Lung microvascular endothelial cell (primary cell): ENCODE results near the gene CCT3. TPM values are rescaled to one million over a fixed set of nuclear protein-coding genes. Genes with fewer than 3 reads are reported as not detected.
"Not testable (repeated sequence)": the region's sequence is repeated elsewhere in the genome, so short reads cannot be mapped to it uniquely, and the experiment has no call there.

Experiments
- DNase-seq, 2 donors: peaks; one replicate each; pipeline versions ENCODE4 v3.0.0 to v3.0.0-alpha.2; 2010; ENCODE audit warnings: low read depth in 2 of 2
- total RNA-seq: library from RNA; depleted of rRNA; stranded (reverse); fragments of >200 nt; gene quantifications from 2 replicates; pipeline ENCODE4 v1.2.1, GENCODE V29; 2014

CCT3 gene
- total RNA-seq, 1 donor from 2014 or later = 374 TPM

DNA sequence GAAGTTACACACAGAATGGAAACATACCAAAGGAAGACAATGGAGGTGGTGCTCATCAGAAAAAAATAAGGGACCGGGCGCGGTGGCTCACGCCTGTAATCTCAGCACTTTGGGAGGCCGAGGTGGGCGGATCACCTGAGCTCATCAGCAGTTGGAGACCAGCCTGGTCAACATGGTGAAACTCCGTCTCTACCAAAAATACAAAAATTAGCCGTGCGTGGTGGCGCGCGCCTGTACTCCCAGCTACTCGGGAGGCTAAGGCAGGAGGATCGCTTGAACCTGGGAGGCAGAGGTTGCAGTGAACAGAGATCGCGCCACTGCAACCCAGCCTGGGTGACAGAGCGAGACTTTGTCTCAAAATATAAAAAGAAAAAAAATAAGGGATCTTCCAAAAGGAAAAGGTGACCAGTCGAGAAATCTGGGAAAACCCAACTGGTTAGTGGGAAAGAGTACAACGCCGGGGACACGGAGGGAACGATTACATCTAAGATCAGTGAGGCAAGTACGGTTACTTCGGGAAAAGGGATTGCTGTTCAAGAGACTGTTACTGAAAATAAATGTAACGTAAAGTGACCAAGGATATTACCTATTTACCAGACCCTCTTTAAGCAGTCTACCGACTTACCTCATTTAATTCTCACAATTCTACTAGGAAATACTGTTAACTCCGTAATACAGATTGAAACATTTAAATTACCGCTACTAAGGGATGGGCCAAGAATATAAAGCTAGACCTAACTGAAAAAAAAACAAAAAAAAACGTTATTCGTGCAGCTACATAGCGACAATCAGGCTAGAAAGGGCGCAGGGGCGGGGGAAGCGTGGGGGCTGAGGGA, 822 bp downstream of the CCT3 start:
- DNase-seq = peak; percentile 14

DNA sequence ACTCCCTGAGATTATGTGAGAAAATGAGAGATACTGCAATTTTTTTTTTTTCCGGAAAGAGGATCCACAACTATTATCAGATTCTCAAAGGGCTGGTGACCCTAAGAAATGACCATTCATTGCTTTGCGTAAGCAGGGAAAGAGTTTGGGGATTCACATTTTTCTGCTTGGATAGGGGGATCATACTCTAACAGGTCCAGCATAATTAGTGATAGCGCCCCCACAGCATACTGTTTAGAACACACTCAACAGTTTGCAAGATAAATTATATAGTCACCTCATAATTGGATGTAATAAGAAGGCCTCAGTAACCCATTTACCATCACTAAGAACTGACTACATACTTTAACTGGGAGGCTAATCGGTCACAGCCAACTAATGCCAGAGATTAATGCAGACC, 1.9 kb downstream of the CCT3 start:
- DNase-seq = peak; percentile 33 to 34

DNA sequence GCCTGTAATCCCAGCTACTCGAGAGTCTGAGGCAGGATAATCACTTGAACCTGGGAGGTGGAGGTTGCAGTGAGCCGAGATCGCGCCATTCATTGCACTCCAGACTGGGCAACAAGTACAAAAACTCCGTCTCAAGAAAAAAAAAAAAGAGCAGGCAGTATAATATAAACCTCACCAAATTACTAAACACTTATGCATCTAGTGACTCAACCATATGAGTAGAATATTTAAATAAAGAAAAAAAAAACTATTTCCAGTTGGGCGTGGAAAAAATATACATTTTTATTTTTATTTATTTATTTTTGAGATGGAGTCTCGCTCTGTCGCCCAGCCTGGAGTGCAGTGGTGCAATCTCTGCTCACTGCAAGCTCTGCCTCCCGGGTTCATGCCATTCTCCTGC, 14.9 kb downstream of the CCT3 start:
- DNase-seq = not testable (repeated sequence)

DNA sequence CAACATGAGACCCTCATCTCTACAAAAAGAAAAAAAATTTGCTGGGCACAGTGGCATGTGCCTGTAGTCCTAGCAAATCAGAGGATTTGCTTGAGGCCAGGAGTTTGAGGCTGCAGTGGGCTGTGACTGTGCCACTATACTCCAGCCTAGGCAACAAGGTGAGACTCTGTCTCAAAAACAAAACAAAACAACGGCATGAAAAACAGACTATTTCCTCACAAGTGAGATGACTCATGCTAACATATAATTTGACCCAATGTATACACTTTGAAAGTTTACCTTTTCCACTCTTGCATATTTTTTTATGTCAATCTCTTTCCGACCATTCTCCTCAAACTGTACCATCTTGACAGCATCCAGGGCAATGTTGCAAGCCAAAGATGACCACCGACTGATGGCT, 17.5 kb downstream of the CCT3 start:
- no peak for DNase-seq

DNA sequence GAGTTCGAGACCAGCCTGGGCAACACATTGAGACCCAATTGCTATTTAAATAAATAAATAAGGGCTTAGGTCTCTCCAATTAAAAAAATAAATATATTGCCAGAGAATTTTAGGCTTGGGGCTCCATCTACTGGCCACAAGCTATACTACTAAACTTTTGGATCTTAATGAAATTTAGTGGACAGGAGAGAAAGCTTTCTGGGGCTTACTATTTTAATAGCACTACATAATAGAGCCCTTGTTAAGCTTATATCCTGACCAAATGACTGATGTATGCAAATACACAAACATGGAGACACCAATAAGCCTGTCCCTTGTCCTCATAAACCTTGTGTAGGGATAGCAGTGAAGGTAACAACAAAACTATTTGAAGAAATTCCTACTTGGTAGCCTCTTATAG, 18.4 kb downstream of the CCT3 start:
- DNase-seq = peak; percentile 36 to 54

DNA sequence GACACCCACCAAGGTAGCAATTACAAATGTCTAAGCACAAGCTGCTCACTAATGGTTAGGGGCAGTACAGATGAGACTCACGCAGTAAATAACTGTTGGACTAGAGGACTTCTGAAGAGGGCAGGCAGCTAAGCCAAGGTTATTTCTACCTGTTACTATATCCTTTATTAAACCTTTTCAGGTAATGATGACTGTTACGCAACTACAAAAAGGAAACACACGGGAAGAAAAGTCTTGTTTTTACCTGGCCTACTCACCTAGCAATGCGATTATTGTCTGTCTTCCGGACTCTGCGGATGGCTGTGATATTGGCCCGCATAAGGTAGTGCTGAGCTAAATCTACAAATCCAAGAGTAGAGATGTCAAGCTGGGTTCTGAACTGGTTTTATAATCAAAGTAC, 21.2 kb downstream of the CCT3 start:
- DNase-seq = no peak

DNA sequence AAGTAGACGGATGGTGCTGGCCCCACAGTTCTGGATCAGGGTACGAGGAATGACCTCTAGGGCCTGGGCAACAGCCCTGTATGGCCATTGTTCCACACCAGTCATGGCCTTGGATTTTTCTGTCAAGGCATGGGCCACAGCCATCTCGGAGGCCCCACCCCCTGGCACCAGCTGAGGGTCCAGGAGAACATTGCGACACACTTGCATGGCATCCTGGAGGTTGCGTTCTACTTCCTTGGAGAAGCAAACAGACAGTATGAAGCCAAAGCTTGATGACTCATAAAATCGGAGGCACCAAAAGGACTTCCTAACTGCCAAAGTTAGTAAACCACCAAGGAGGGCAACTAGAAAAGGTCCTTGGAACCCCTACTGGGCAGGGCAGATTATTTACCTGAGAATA, 27.1 kb downstream of the CCT3 start:
- peak in 1 of 2 donors; percentile 26 for DNase-seq

DNA sequence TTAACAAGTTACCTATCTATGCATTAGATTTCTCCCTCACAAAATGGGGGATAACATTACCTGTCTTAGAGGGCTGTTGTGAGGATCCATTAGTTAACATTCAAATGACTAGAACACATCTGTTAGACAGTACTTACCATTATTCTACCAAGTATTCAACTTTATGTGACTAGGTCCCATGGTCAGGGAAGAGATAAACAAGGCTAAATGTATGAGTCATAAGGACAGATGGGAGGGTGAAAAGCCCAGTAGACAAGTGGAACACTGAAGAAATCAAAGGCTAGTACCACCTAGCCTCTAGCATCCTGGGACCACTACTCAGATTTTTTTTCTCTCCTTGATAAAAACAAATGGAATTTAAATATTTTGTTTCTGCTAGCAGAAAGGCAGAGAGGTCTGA, 30.0 kb downstream of the CCT3 start:
- peak in 1 of 2 donors; percentile 46 for DNase-seq

DNA sequence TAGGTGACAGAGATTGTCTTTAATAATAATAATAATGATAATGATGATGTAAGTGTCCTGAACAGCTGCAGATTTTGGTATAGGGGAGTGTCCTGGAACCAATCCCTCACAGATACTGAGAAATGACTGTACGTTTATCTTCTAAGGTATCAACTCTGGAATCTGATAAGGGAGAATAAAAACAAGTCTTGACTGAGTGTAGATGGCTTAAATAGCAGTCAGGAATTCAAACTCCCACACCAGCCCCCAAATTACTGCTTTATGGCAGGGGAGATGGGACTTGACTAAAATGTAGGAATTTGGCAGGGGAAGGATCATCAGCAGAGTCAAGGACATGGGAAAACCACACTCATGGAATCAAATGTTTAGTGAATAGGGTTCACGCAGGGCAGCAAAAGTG, 32.9 kb downstream of the CCT3 start:
- DNase-seq = no peak

DNA sequence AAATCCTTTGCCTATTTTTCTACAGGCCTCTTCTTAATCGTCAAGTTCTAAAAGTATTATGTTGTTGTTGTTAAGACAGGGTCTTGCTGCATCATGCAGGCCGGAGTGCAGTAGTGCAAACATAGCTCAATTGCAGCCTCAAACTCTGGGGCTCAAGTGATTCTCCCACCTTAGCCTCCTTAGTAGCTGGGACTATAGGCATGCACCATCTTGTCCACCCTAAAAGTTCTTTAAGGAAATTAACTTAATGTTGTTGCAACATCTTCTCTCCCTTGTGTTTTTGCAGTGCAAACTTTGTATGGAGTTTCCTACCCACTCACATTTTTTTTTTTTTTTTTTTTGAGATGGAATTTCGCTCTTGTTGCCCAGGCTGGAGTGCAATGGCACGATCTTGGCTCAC, 34.9 kb downstream of the CCT3 start:
- no peak for DNase-seq

DNA sequence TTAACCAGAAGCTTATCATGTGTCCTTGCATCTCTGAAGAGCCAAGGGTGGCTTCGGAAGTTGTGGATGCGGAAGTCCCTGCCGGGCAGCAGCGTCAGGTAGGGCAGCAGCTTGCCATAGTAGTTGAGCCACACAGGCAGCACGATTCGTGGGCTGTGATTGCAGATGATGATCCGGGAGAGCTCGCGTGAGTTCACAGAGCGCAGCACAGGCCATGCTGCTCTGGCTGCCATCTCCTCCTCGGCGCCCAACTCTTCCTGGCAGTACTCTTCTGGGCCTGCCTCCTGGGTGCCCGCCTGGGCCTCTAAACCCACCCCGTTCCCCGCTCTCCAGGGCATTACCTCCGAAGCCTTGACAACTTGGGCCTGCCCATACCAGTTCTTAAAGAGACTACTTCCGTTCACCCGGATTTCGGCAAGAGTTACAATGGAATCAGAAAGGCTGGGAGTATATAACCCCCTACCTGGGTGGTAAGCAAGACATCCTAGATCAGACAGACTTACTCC, 39.2 kb downstream of the CCT3 start, which contains the start of gene VHLL:
Gene VHLL (minus strand): TSS at position 456 of the 506 bp plus-strand sequence. CDS start 118 bp downstream, at position 338.
- no peak for DNase-seq

DNA sequence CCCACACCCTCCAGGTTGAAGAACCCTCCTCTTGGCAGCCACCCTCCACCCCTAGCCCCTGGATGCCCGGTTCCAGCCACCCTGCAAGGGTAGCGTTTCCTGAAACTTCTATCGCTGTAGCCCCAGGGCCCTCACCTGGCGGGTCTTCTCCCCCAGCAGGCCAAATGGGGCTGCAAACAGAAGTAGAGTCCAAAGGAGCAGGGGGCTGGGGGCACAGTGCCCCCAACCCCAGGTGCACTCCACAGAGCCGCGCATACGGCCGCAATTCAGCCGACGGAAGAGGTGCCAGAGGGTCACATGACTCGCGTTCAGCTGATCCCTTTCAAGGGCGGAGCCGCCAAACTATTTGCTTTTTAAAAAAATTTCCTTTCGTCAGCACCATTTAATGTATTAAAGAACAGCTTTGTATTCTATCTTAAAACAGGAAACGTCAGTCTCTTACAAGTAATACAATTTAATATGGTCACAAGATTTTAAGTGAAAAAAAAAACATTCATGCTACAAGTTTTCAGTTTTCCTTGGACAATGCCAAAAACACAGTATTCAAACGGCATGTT, 42.6 kb downstream of the CCT3 start, which contains the start of gene GLMP:
Gene GLMP (minus strand): TSS at position 289 of the 557 bp plus-strand sequence. CDS start 34 bp downstream, at position 255.
- DNase-seq = peak; percentile 77 to 82

DNA sequence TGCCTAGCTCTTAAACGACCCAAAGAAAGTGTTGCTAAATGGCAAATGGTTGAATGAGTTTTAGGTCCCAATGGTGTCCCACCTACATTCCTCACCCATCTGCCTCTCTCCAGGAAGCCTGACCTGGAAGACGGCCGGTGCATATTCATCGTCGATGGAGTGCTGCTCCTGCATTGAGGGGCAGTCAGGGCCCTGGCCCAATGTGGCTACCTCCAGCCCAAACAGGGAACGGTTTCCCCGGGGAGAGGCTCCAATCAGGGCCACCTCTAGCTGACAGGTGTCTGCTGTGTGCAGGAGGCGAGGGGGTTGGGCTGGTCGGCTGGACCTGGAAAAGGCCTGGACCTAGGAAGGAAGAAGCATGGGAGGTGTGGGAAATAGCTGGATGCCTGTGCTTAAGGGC, 44.2 kb downstream of the CCT3 start:
- DNase-seq = no peak

DNA sequence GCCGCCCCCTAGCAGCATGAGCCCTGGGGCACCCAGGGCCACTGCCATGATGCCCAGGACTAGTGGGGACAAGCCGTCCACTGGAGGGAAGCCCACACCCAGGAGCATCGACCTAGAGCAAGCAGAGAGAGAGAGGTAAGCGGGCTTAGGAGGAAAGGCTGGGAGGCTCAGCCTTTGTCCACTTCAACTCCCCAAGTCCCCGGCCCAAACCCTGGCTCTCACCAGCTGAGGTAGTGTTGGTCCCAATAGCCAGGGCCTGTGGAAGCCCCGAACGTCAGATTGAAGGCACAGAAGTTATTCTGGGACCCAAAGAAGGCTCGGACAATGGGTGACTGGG, 45.0 kb downstream of the CCT3 start:
- no peak for DNase-seq

DNA sequence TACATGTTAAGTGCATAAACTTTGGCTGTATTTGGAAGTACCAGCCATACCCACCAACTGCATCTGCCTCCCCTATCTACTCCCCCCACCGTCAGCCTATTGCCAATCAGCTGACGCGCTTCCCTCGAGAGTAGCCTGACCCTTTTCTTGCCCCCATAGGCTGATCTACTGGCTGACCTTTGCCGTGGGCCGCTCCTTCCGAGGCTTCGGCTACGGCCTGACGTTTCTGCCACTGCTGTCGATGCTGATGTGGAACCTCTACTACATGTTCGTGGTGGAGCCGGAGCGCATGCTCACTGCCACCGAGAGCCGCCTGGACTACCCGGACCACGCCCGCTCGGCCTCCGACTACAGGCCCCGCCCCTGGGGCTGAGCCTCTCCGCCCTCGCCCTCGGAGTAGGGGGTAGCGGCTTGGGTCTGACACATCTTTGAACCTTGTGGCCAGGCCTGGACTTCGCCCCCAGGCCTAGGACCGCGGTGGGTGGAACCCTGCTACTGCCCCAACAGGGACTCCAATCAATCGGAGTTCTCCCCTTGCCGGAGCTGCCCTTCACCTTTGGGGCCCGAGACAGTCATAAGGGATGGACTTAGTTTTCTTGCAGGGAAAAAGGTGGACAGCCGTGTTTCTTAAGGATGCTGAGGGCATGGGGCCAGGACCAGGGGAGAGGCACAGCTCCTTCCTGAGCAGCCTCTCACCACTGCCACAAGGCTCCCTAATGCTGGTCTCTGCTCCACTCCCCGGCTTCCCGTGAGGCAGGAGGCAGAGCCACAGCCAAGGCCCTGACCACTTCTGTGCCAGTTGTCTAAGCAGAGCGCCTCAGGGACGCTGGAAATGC, 46.6 kb downstream of the CCT3 start:
- DNase-seq = peak; percentile 80 to 81

DNA sequence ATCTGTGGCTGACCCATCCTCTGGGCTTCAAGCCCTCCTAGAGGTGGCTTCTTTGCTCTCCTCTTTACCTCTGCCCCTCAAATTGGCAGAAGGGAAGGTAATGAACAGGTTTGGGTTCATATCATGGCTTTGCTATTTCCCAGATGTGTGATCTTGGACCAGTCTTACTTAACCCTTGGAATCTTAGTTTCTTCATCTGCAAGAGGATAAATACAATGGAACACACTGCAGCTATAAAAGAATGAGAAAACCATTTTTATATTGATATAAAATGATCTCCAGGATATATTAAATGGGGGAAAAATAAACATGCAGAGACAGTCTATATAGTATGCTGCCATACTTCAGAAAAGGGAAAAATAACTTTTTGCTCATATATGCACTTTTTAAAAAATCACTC, 48.2 kb downstream of the CCT3 start:
- no peak for DNase-seq

DNA sequence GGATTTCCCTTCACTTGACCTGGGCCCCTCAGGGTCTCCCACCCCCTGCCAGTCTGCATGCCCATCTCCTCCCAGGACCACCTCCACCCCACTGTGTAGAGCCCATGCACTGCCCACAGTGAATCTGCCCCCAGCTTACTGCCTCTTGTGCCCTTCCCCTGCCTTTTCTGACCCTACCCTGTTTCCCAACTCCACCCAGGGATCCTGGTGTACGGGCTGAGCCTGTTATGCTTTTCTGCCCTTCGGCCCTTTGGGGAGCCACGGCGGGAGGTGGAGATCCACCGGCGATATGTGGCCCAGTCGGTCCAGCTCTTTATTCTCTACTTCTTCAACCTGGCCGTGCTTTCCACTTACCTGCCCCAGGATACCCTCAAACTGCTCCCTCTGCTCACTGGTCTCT, 52.0 kb downstream of the CCT3 start:
- DNase-seq = no peak

DNA sequence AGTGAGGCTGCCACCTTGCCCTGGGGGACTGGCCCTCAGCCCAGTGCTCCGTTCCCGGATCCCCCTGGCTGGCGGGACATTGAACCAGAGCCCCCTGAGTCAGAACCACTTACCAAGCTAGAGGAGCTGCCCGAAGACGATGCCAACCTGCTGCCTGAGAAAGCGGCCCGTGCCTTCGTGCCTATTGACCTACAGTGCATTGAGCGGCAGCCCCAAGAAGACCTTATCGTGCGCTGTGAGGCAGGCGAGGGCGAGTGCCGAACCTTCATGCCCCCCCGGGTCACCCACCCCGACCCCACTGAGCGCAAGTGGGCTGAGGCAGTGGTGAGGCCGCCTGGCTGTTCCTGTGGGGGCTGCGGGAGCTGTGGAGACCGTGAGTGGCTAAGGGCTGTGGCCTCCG, 52.7 kb downstream of the CCT3 start:
- DNase-seq = no peak

DNA sequence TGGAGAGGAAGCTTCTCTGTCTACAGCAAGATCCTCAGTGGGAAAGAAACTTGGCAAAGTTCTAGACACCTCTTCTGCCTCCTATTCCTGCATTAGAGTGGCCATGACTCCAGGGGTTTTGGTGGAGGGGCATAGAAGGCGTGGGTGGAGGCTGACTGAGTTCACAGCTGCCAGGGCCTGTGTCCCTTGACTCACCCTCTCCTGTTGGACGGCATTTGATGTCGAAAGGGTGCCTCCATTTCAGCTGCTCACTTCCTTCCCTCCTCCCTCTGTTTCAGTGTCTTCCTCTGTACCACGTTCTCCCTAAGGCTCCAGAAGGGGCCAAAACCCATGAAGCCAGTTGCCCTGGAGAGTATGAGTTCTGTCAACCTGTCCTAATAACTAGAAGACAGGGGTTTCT, 53.3 kb downstream of the CCT3 start:
- no peak for DNase-seq

DNA sequence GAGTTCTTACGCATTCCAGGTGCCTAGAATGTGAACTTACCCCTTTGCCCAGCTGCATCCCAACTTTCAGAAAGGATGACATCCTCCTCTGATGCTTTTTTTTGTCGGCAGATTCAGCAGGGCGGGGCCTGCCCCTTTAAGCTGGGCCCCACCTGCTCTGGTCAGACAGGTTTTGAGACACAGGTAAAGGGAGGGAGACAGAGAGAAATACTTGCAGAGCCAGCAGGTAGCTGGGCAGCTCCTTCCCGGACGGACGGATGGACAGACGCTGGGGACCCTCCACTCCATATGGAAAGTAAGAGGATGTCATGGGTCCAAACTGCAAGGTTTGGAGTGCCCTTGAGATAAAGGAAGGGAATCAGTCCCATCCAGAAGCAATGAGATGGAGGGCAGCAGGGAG, 54.0 kb downstream of the CCT3 start, which contains the start of gene TMEM79:
Gene TMEM79 (plus strand): TSS at position 214 of the 400 bp plus-strand sequence. CDS start 902 bp downstream, outside the sequence.
- DNase-seq = no peak

DNA sequence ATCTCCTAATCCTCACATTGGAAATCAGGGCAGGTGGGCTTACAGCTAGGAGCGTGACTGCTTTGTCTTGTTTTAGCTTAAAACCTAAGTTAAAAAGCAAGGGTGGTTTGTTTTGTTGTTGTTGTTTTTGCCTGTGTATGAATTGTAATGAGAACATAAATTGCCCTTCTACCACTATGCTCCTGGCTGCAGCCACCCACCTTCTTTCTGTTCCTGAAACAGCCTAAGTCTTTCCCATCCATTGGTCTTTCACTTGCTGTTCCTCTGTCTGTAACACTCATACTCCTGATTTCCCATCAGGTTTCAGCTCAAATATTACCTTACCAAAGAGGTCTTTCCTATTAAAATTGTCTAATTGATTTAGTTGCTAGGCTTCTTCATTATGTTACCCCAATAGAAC, 54.6 kb downstream of the CCT3 start:
- no peak for DNase-seq
